Measurements from ENCODE around the gene KCNJ12. TPM values are rescaled to one million over a fixed set of nuclear protein-coding genes. Genes with fewer than 3 reads are reported as not detected.

Gene KCNJ12
- total RNA-seq, 2 donors from 2014 or later: 0.52 to 0.99 TPM

DNA sequence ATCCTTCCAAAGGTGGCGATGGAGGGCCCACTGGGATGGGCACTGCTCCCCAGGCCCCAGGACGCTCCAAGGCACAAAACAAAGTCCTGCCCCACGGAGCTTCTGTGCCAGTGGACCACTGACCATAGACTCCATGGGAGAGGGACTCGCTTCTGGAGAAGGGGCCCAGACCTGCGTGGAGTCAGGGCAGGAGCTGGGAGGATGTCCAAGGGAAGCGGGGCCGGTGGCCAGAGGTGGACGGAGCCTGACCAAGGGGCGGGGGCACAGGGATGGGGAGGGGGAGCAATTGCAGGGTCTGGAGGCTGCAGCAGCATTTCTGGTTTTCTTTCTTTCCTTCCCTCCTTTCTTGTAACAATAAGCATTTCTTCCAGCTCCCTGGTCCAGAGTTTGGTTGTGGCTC is 14.1 kb downstream of the KCNJ12 start:
- DNase-seq: no peak
- TF ChIP-seq, protein P1, sequence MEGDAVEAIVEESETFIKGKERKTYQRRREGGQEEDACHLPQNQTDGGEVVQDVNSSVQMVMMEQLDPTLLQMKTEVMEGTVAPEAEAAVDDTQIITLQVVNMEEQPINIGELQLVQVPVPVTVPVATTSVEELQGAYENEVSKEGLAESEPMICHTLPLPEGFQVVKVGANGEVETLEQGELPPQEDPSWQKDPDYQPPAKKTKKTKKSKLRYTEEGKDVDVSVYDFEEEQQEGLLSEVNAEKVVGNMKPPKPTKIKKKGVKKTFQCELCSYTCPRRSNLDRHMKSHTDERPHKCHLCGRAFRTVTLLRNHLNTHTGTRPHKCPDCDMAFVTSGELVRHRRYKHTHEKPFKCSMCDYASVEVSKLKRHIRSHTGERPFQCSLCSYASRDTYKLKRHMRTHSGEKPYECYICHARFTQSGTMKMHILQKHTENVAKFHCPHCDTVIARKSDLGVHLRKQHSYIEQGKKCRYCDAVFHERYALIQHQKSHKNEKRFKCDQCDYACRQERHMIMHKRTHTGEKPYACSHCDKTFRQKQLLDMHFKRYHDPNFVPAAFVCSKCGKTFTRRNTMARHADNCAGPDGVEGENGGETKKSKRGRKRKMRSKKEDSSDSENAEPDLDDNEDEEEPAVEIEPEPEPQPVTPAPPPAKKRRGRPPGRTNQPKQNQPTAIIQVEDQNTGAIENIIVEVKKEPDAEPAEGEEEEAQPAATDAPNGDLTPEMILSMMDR (IDR thresholded peaks at IDR 0.05): no peak
- no peak for TF ChIP-seq POLR2A (IDR thresholded peaks at IDR 0.05)
- WGBS, 2 donors: 53 to 68% methylated on average over 7 to 9 of the region's 9 CpGs

GRCh38 chr17:21392266-21392665 is 16.1 kb downstream of the KCNJ12 start:
- no peaks in the 10 kb centered on the region for H3K4me1 ChIP-seq
- no peaks in the 10 kb centered on the region for H3K36me3 ChIP-seq (replicated peaks in 1 of 2; ENCODE audit: insufficient read depth in 1 of 2, low read depth in 2 of 2)
- no peaks in the 10 kb centered on the region for H3K27me3 ChIP-seq
- 48 to 59% methylated on average over 2 to 7 of the region's 7 CpGs for WGBS, 2 donors
- ATAC-seq (no peak), DNase-seq (no peak)
- H3K9me3 ChIP-seq: no peaks in the 10 kb centered on the region
- no peak for TF ChIP-seq POLR2A (IDR thresholded peaks at IDR 0.05)
- TF ChIP-seq, protein P1 (IDR thresholded peaks at IDR 0.05): no peak
- H3K27ac ChIP-seq: no peak overlapping the region
- intact Hi-C loops (cut with DNase I): no loop called here
- H3K4me3 ChIP-seq: no peak overlapping the region

More for the DNA sequence above, 14.1 kb downstream of the KCNJ12 start:
- no peaks in the 10 kb centered on the region for H3K4me1 ChIP-seq
- intact Hi-C loops (cut with DNase I): no loop called here
- no peaks in the 10 kb centered on the region for H3K27me3 ChIP-seq
- ATAC-seq: no peak
- H3K9me3 ChIP-seq: no peaks in the 10 kb centered on the region
- H3K4me3 ChIP-seq: no peak overlapping the region
- no peak overlapping the region for H3K27ac ChIP-seq
- H3K36me3 ChIP-seq (replicated peaks in 1 of 2; ENCODE audit: insufficient read depth in 1 of 2, low read depth in 2 of 2): no peaks in the 10 kb centered on the region

DNA sequence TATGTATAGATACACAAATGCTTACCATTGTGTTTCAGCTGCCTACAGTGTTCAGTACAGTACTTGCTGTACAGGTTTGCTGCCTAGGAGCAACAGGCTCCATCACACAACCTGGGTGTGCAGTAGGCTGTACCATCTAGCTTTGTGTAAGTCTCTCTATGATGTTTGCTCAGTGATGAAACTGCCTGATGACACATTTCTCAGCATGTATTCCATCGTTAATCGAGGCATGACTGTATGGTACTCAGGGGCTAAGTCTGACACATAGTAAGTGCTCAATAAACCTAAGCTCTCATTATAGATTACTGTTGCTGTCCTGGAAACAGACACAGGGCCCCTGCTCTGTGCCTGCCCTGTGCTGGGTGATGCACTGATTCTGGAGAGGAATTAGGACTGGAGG is 18.1 kb downstream of the KCNJ12 start:
- no peak for DNase-seq
- no peaks in the 10 kb centered on the region for H3K36me3 ChIP-seq (replicated peaks in 1 of 2; ENCODE audit: insufficient read depth in 1 of 2, low read depth in 2 of 2)
- no peaks in the 10 kb centered on the region for H3K9me3 ChIP-seq
- 25 to 29% methylated on average over 2 of the region's 2 CpGs for WGBS, 2 donors
- TF ChIP-seq, protein P1 (IDR thresholded peaks at IDR 0.05): no peak
- no peak for TF ChIP-seq POLR2A (IDR thresholded peaks at IDR 0.05)
- no peaks in the 10 kb centered on the region for H3K4me1 ChIP-seq
- intact Hi-C loops (cut with DNase I): no loop called here
- H3K27me3 ChIP-seq: no peaks in the 10 kb centered on the region
- H3K27ac ChIP-seq: no peak overlapping the region
- H3K4me3 ChIP-seq: no peak overlapping the region
- no peak for ATAC-seq

- no peak overlapping the region for H3K27ac ChIP-seq
- intact Hi-C loops (cut with DNase I): no loop called here
Measured at GRCh38 chr17:21395764-21396163, 19.6 kb downstream of the KCNJ12 start.

DNA sequence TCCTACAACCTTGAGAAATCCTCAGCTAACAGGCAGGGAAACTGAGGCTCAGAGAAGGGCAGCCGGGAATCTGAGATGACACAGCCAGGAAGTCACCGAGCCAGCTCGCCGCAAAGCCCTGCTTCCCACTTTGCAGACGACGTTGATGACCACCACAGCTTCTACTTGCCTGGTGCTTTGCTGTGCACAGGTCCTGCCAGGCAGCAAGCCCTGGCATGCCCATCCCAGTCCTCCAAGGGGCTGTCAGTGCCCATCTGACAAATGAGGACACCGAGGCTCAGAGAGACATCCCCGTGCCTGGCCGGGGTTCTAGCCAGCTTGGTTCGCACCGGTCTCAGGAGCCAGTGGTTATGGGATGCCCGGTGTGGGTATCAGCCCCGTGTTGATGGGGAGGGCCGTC is 20.1 kb downstream of the KCNJ12 start:
- Histone ChIP-seq H3K27me3 (no peaks in the 10 kb centered on the region), H3K4me1 (no peaks in the 10 kb centered on the region), H3K27ac (no peak overlapping the region), H3K36me3 (replicated peaks in 1 of 2; ENCODE audit: insufficient read depth in 1 of 2, low read depth in 2 of 2) (no peaks in the 10 kb centered on the region), H3K4me3 (no peak overlapping the region), H3K9me3 (no peaks in the 10 kb centered on the region)
- WGBS, 2 donors: 75 to 77% methylated on average over 4 to 14 of the region's 14 CpGs
- no peak for DNase-seq
- TF ChIP-seq, protein P1 (IDR thresholded peaks at IDR 0.05): no peak
- no peak for TF ChIP-seq POLR2A (IDR thresholded peaks at IDR 0.05)
- no peak for ATAC-seq
- intact Hi-C loops (cut with DNase I): no loop called here

More at GRCh38 chr17:21395764-21396163, 19.6 kb downstream of the KCNJ12 start:
- DNase-seq: no peak
- ATAC-seq: no peak
- no peaks in the 10 kb centered on the region for H3K9me3 ChIP-seq
- TF ChIP-seq, protein P1 (IDR thresholded peaks at IDR 0.05): no peak
- no peak for TF ChIP-seq POLR2A (IDR thresholded peaks at IDR 0.05)
- no peaks in the 10 kb centered on the region for H3K36me3 ChIP-seq (replicated peaks in 1 of 2; ENCODE audit: insufficient read depth in 1 of 2, low read depth in 2 of 2)
- H3K4me1 ChIP-seq: no peaks in the 10 kb centered on the region
- WGBS, 2 donors: 35 to 68% methylated on average over 1 to 5 of the region's 5 CpGs
- H3K4me3 ChIP-seq: no peak overlapping the region
- H3K27me3 ChIP-seq: no peaks in the 10 kb centered on the region
